Endothelial cell of umbilical vein (primary cell): ENCODE measurements around the gene GET4. TPM values are rescaled to one million over a fixed set of nuclear protein-coding genes. Genes with fewer than 3 reads are reported as not detected.

ENCODE experiments used
- BruUV-seq: library from RNA; stranded (reverse); fragments of 400-500 nt; replicated peaks from 2 replicates; lab custom pipeline; 2021; lab: Mats Ljungman, UMichigan
- CTCF ChIA-PET: fragments of 300-600, 350-600 bp; sonication (Branson Sonifier 250); formaldehyde crosslinking; loops from one replicate; lab custom pipeline; 2021; ENCODE audit warnings: antibody characterized with exemption, inconsistent platforms; lab: Charles Lee
- POLR2A ChIA-PET: fragments of 300-600, 350-600 bp; sonication (Branson Sonifier 250); formaldehyde crosslinking; loops from one replicate; lab custom pipeline; 2021; ENCODE audit warnings: antibody characterized with exemption, inconsistent platforms; lab: Charles Lee
- DNase-seq: peaks from one replicate; pipeline ENCODE4 v3.0.0-alpha.2; 2011; ENCODE audit warnings: low read depth, low spot score
- FAIRE-seq: peaks from 2 replicates; lab custom pipeline; 2011; peaks lifted over from hg19 to GRCh38; lab: Jason Lieb, UNC
- H2AFZ ChIP-seq: 2 replicates; pipeline ENCODE4 v1.6.0; 2012; ENCODE audit warnings: low read depth, low read length, control low read depth, inconsistent platforms
- H3K27ac ChIP-seq: 2 replicates; pipeline ENCODE4 v1.5.1; 2011; ENCODE audit warnings: low read depth, mild to moderate bottlenecking, control low read depth, low read length, moderate library complexity; ENCODE audit not compliant: insufficient read depth
- H3K27me3 ChIP-seq, 2 experiments: 2 replicates each; pipeline versions ENCODE4 v1.6.0 to v1.6.1; 2011; ENCODE audit warnings: low read length in 2 of 2, mixed read lengths in 1 of 2; ENCODE audit not compliant: control insufficient read depth in 2 of 2, insufficient read depth in 2 of 2
- H3K36me3 ChIP-seq, 2 experiments: 2 replicates in 1 of 2; 3 replicates in 1 of 2; pipeline ENCODE4 v1.5.1; 2011; ENCODE audit warnings: low read length in 2 of 2, mild to moderate bottlenecking in 1 of 2, moderate library complexity in 1 of 2; ENCODE audit not compliant: control insufficient read depth in 2 of 2, insufficient read depth in 2 of 2; ENCODE audit errors: extremely low read depth in 1 of 2
- H3K4me1 ChIP-seq: 3 replicates; pipeline ENCODE4 v1.5.1; 2011; ENCODE audit warnings: mild to moderate bottlenecking, low read length; ENCODE audit not compliant: control insufficient read depth, insufficient read depth; ENCODE audit errors: extremely low read depth
- H3K4me2 ChIP-seq: 2 replicates; pipeline ENCODE4 v1.6.1; 2011; ENCODE audit warnings: low read length, control low read depth, mixed read lengths; ENCODE audit not compliant: insufficient read depth
- H3K4me3 ChIP-seq, 3 experiments: fragments of 200-600 bp in 1 of 3; sonication (generic), shearing (Covaris generic) in 1 of 3; replicated peaks in 1 of 3; 2 replicates each; pipeline ENCODE4 v1.5.1; 2011 to 2016; ENCODE audit warnings: control low read depth in 3 of 3, low read length in 3 of 3, mild to moderate bottlenecking in 2 of 3, inconsistent platforms in 1 of 3, low read depth in 1 of 3, moderate library complexity in 1 of 3; ENCODE audit not compliant: insufficient read depth in 1 of 3
- H3K79me2 ChIP-seq: 2 replicates; pipeline ENCODE4 v1.6.0; 2012; ENCODE audit warnings: low read length, inconsistent platforms; ENCODE audit not compliant: control insufficient read depth, insufficient read depth
- H3K9ac ChIP-seq: replicated peaks from 2 replicates; pipeline ENCODE3; 2011; ENCODE audit warnings: low read length, control low read depth; ENCODE audit not compliant: insufficient read depth; ENCODE audit errors: extremely low read depth
- H3K9me1 ChIP-seq: replicated peaks from 3 replicates; pipeline ENCODE4 v1.6.0; 2011; ENCODE audit warnings: mild to moderate bottlenecking, low read length; ENCODE audit not compliant: control insufficient read depth, insufficient read depth; ENCODE audit errors: extremely low read depth
- H3K9me3 ChIP-seq: replicated peaks from 2 replicates; pipeline ENCODE4 v1.5.1; 2012; ENCODE audit warnings: low read length, inconsistent platforms; ENCODE audit not compliant: control insufficient read depth, insufficient read depth
- H4K20me1 ChIP-seq: replicated peaks from 2 replicates; pipeline ENCODE3; 2011; ENCODE audit warnings: mild to moderate bottlenecking, low read length; ENCODE audit not compliant: control insufficient read depth, insufficient read depth; ENCODE audit errors: extremely low read depth
- EZH2 ChIP-seq: IDR thresholded peaks from 2 replicates; pipeline ENCODE4 v1.6.1; 2012; ENCODE audit warnings: borderline replicate concordance, low read depth, mild to moderate bottlenecking, moderate library complexity, low read length, inconsistent platforms; ENCODE audit not compliant: severe bottlenecking
- FOS ChIP-seq: IDR thresholded peaks from 2 replicates; pipeline ENCODE4 v1.6.1; 2011; ENCODE audit warnings: mild to moderate bottlenecking, low read length, moderate library complexity, borderline replicate concordance; ENCODE audit not compliant: insufficient read depth
- GATA2 ChIP-seq: IDR thresholded peaks from 2 replicates; pipeline ENCODE4 v1.7.0; 2011; ENCODE audit warnings: low read depth, mild to moderate bottlenecking, moderate library complexity, mixed read lengths, low read length; ENCODE audit not compliant: insufficient read length, insufficient read depth
- JUN ChIP-seq: IDR thresholded peaks from 2 replicates; pipeline ENCODE4 v1.6.1; 2011; ENCODE audit warnings: borderline replicate concordance, low read depth; ENCODE audit not compliant: insufficient read length, insufficient read depth
- MYC ChIP-seq: IDR thresholded peaks from one replicate; pipeline ENCODE4 v1.6.1; 2011; ENCODE audit warnings: mild to moderate bottlenecking, low read depth, low read length
- POLR2A ChIP-seq: IDR thresholded peaks from 2 replicates; pipeline ENCODE4 v1.6.1; 2012; ENCODE audit warnings: low read depth, mild to moderate bottlenecking, control low read depth, low read length
- POLR2AphosphoS5 ChIP-seq: IDR thresholded peaks from 2 replicates; pipeline ENCODE4 v1.6.1; 2012; ENCODE audit warnings: low read depth, mild to moderate bottlenecking, control low read depth, low read length, moderate library complexity; ENCODE audit not compliant: insufficient read depth
- dilution Hi-C: fragments of 300-500 bp; cut with MboI; formaldehyde crosslinking; loops from one replicate; pipeline ENCODE4 v1.15.0; 2019; ENCODE audit warnings: low sequenced_read_pairs; ENCODE audit not compliant: extremely low pct_ligation_motif_present
- intact Hi-C: fragments of 100-400 bp; cut with micrococcal nuclease; formaldehyde crosslinking; loops from one replicate; pipeline ENCODE4 v1.10.0; 2022
- polyA plus RNA-seq, 4 experiments: library from polyadenylated mRNA; depleted of rRNA in 3 of 4; stranded (reverse) in 3 of 4; unstranded in 1 of 4; fragments of >200 nt; gene quantifications; 2 replicates each; pipeline versions ENCODE4 v1.2.1 to v1.2.3, GENCODE V29; 2011 to 2012; ENCODE audit warnings: missing spikeins in 1 of 4
- total RNA-seq: library from RNA; stranded (reverse); gene quantifications from 2 replicates; pipeline ENCODE4 v1.2.3, GENCODE V29; 2021
- TF ChIP-seq, protein P1 (sequence below): IDR thresholded peaks from 2 replicates; pipeline ENCODE4 v1.6.1; 2011; ENCODE audit not compliant: insufficient read depth, insufficient read length
- TF ChIP-seq, protein P2 (sequence below), 2 donors: IDR thresholded peaks; 1 replicate in 1 of 2; 2 replicates in 1 of 2; pipeline ENCODE4 v1.5.1; 2011; ENCODE audit warnings: low read length in 2 of 2, mild to moderate bottlenecking in 2 of 2, moderate library complexity in 2 of 2, control low read depth in 1 of 2, inconsistent platforms in 1 of 2, low read depth in 1 of 2; ENCODE audit not compliant: insufficient read depth in 1 of 2; ENCODE audit errors: extremely low read depth in 1 of 2

Gene GET4
- total and polyA plus RNA-seq, 2 donors (not counting 3 experiments of a cell fraction or from before 2014, with no cell fraction given): 48.4 to 58.1 TPM

- H3K36me3 ChIP-seq: no peaks in the 10 kb centered on the region
- no peaks in the 10 kb centered on the region for H4K20me1 ChIP-seq
- H2AFZ ChIP-seq: no peak overlapping the region
- intact Hi-C loops (no loop called here), dilution Hi-C loops (no loop called here)
- H3K9me1 ChIP-seq: no peaks in the 10 kb centered on the region
- H3K27ac ChIP-seq: no peak overlapping the region
- BruUV-seq: no TSS peak
- H3K9ac ChIP-seq: no peak overlapping the region
- no peaks in the 10 kb centered on the region for H3K9me3 ChIP-seq
- TF ChIP-seq EZH2 (no peak), POLR2A (no peak), MYC (no peak), FOS (no peak)
- TF ChIP-seq, protein P1, sequence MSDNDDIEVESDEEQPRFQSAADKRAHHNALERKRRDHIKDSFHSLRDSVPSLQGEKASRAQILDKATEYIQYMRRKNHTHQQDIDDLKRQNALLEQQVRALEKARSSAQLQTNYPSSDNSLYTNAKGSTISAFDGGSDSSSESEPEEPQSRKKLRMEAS: no peak
- no peak overlapping the region for H3K4me3 ChIP-seq
- ChIA-PET POLR2A (no interaction called here), CTCF (no interaction called here)
- H3K27me3 ChIP-seq: peaks cover 0 to 11% of the 10 kb centered on the region in 2 experiments
- DNase-seq: no peak
- no peak overlapping the region for H3K4me2 ChIP-seq
- no peaks in the 10 kb centered on the region for H3K79me2 ChIP-seq
- FAIRE-seq: no peak
- H3K4me1 ChIP-seq: no peaks in the 10 kb centered on the region
These were observed 68.8 kb downstream of the GET4 start for GRCh38 chr7:945147-945555.

DNA sequence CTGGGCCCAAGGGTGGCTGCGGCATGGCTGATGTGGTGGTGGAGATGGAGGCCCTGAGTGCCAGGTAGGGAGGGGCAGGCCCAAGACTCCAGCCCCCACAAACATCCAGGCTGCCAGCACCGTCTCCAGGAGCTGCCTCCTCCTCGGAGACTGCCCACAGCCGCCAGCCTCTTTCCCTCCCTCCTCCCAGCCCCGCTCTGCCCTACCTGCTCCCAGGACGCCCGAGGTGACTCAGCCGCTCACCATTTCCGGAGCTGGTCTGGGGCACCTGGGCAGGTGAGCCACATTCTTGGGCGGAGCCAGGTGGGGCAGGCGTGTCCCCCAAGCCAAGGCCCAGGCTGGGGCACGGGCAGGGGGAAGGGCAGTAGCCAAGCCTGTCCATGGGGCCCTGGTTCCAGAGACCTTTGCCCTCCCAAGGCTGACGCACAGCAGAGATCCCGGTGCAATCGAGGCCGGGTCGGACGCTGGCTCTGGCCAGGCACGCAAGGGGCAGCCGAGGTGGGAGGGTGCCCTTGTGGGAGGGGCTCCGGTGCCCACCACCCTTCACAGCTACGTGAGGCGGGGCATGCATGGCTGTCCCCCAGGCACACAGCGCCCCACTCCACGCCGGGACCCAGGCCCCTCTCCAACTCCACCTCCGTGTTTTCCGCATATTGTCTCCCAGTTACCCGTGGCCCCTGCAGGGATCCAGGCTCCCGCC lies 69.4 kb downstream of the GET4 start:
- Histone ChIP-seq H3K79me2 (no peaks in the 10 kb centered on the region), H2AFZ (no peak overlapping the region), H3K27ac (no peak overlapping the region), H3K4me3 (no peak overlapping the region), H4K20me1 (no peaks in the 10 kb centered on the region), H3K9me3 (no peaks in the 10 kb centered on the region), H3K9ac (no peak overlapping the region), H3K4me1 (no peaks in the 10 kb centered on the region), H3K9me1 (no peaks in the 10 kb centered on the region), H3K36me3 (no peaks in the 10 kb centered on the region), H3K4me2 (no peak overlapping the region), H3K27me3 (peaks cover 0 to 8% of the 10 kb centered on the region in 2 experiments)
- POLR2A ChIA-PET: no interaction called here
- no TSS peak for BruUV-seq
- intact Hi-C loops: no loop called here
- TF ChIP-seq FOS (no peak), EZH2 (no peak), MYC (no peak), POLR2A (no peak), JUN (no peak), GATA2 (no peak), POLR2AphosphoS5 (no peak)
- TF ChIP-seq, protein P2, sequence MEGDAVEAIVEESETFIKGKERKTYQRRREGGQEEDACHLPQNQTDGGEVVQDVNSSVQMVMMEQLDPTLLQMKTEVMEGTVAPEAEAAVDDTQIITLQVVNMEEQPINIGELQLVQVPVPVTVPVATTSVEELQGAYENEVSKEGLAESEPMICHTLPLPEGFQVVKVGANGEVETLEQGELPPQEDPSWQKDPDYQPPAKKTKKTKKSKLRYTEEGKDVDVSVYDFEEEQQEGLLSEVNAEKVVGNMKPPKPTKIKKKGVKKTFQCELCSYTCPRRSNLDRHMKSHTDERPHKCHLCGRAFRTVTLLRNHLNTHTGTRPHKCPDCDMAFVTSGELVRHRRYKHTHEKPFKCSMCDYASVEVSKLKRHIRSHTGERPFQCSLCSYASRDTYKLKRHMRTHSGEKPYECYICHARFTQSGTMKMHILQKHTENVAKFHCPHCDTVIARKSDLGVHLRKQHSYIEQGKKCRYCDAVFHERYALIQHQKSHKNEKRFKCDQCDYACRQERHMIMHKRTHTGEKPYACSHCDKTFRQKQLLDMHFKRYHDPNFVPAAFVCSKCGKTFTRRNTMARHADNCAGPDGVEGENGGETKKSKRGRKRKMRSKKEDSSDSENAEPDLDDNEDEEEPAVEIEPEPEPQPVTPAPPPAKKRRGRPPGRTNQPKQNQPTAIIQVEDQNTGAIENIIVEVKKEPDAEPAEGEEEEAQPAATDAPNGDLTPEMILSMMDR (IDR thresholded peaks at IDR 0.05; ENCODE audit: extremely low read depth in 1 of 2, insufficient read depth in 1 of 2, low read depth in 1 of 2, low read length in 2 of 2): no peak
- TF ChIP-seq, protein P1: no peak
- CTCF ChIA-PET: no interaction called here
- no peak for DNase-seq
- dilution Hi-C loops: no loop called here
- FAIRE-seq: no peak
